Measurements from ENCODE around the gene TMEM200B. TPM values are rescaled to one million over a fixed set of nuclear protein-coding genes. Genes with fewer than 3 reads are reported as not detected.
"Not testable (repeated sequence)": the region's sequence is repeated elsewhere in the genome, so short reads cannot be mapped to it uniquely, and the experiment has no call there.

TMEM200B gene
- total RNA-seq, 2 donors from 2014 or later, result 1.7 to 4.8 TPM

- H3K36me3 ChIP-seq, result peaks cover 11% of the 10 kb centered on the region
- no peak for DNase-seq (ENCODE audit: low spot score)
- no peaks in the 10 kb centered on the region for H3K27me3 ChIP-seq
- no peak overlapping the region for H3K27ac ChIP-seq
- H3K4me1 ChIP-seq, result no peaks in the 10 kb centered on the region
- H3K9me3 ChIP-seq, result no peaks in the 10 kb centered on the region
- no peak for TF ChIP-seq CTCF (IDR thresholded peaks at IDR 0.05)
- no peak overlapping the region for H3K4me3 ChIP-seq
Observed at GRCh38 chr1:29114654-29115053, 9.0 kb downstream of the TMEM200B start.

GRCh38 chr1:29113413-29114117 lies 10.1 kb downstream of the TMEM200B start:
- TF ChIP-seq CTCF (IDR thresholded peaks at IDR 0.05), result no peak
- Histone ChIP-seq H3K4me1 (no peaks in the 10 kb centered on the region), H3K27ac (no peak overlapping the region), H3K9me3 (no peaks in the 10 kb centered on the region), H3K27me3 (no peaks in the 10 kb centered on the region), H3K4me3 (no peak overlapping the region), H3K36me3 (peaks cover 18% of the 10 kb centered on the region)
- DNase-seq (ENCODE audit: low spot score), result no peak

GRCh38 chr1:29112705-29113412 lies 10.8 kb downstream of the TMEM200B start:
- H3K36me3 ChIP-seq, result peaks cover 18% of the 10 kb centered on the region
- H3K4me1 ChIP-seq, result no peaks in the 10 kb centered on the region
- no peak for DNase-seq (ENCODE audit: low spot score)
- H3K9me3 ChIP-seq, result no peaks in the 10 kb centered on the region
- no peaks in the 10 kb centered on the region for H3K27me3 ChIP-seq
- no peak for TF ChIP-seq CTCF (IDR thresholded peaks at IDR 0.05)
- H3K27ac ChIP-seq, result no peak overlapping the region
- no peak overlapping the region for H3K4me3 ChIP-seq

GRCh38 chr1:29108041-29108440 lies 15.7 kb downstream of the TMEM200B start:
- H3K36me3 ChIP-seq, result peaks cover 12% of the 10 kb centered on the region
- DNase-seq (ENCODE audit: low spot score); H3K9me3 ChIP-seq; H3K4me1 ChIP-seq; H3K27ac ChIP-seq; H3K4me3 ChIP-seq; H3K27me3 ChIP-seq: not testable (repeated sequence)

GRCh38 chr1:29105822-29106221 lies 17.9 kb downstream of the TMEM200B start:
- no peak overlapping the region for H3K27ac ChIP-seq
- H3K36me3 ChIP-seq, result peaks cover 8% of the 10 kb centered on the region
- H3K9me3 ChIP-seq, result no peaks in the 10 kb centered on the region
- no peak for TF ChIP-seq CTCF (IDR thresholded peaks at IDR 0.05)
- H3K27me3 ChIP-seq, result no peaks in the 10 kb centered on the region
- no peak for DNase-seq (ENCODE audit: low spot score)
- no peak overlapping the region for H3K4me3 ChIP-seq
- no peaks in the 10 kb centered on the region for H3K4me1 ChIP-seq

- TF ChIP-seq CTCF (IDR thresholded peaks at IDR 0.05), result no peak
- H3K4me3 ChIP-seq, result no peak overlapping the region
- H3K36me3 ChIP-seq, result no peaks in the 10 kb centered on the region
- H3K27me3 ChIP-seq, result no peaks in the 10 kb centered on the region
- no peaks in the 10 kb centered on the region for H3K9me3 ChIP-seq
- no peak for DNase-seq (ENCODE audit: low spot score)
- H3K4me1 ChIP-seq, result no peaks in the 10 kb centered on the region
- H3K27ac ChIP-seq, result no peak overlapping the region
Observed at GRCh38 chr1:29100487-29100886, 23.2 kb downstream of the TMEM200B start.

All from right atrium auricular region (tissue), 2 donors.